GM10847 (cell line): ENCODE data around the gene NKX2-8.

Source experiments
- POLR2A ChIP-seq: IDR thresholded peaks from 2 replicates; pipeline ENCODE4 v1.6.1; 2011; ENCODE audit not compliant: insufficient read length; ENCODE audit errors: extremely low read depth

NKX2-8 gene

DNA sequence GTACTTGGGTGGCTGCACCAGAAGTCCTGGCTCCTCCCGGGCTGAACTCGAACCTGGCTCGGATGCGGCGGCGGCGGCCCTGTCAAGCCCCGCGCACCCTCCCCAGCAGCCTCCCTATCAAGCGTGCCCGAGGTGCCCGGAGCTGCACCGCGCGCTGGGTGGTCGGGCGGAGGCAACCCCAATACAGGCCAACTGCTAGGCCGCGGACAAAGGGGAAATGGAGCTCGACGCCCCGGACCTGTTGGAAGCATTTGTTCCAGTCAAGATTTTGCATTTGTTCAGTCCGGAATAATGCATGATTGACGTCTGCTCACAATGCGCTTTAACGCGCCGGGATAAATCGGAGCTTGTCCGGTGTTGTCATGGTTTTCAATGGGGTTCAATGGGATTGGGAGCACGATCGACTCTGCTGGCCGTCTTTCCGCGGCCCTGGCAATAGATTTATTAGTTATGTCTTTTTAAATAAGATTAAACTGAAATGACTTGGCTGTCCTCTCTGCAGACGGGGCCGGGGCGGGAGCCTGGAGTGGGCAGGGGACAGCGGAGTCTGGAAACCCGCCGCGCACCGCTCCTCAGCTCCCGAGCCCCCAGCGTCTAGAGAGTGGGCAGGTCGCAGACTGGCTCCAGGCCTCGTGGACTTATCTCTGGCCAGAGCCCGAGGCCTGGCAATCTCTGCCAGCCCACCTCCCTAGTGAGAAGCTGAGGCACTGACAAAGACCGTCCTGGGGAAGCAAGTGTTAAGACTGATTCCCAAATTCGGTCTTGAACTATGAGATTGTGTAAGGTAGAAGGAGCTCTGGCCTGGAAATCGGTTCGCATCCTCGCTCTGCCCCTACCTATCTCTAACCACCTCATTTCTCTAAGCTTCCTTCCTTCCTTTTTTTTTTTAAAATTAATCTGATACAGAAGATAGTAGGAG lies 1.7 kb upstream of the NKX2-8 start:
- no peak for TF ChIP-seq POLR2A

GRCh38 chr14:36583242-36583892 lies 953 bp upstream of the NKX2-8 start:
- TF ChIP-seq POLR2A: no peak

DNA sequence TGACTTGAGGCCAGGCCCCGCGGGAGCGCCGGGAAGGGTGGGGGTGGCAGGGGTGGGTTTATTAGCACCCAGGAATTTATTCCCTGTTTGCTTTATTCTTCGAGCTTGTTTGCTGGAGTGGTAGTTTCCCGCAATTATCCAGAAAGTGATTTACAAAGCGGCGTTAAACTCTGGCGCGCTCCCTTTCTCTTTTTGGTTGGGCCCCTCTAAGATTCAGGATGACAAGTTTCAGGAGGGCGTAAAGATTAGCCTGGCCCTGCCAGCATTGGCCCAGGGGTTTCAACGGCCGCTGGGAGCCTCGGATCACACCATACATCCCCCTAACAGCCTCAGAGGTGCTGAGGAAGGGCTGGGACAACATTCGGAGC lies 444 bp upstream of the NKX2-8 start:
- no peak for TF ChIP-seq POLR2A

GRCh38 chr14:36580856-36581831 lies 1.3 kb downstream of the NKX2-8 start:
- TF ChIP-seq POLR2A: no peak

DNA sequence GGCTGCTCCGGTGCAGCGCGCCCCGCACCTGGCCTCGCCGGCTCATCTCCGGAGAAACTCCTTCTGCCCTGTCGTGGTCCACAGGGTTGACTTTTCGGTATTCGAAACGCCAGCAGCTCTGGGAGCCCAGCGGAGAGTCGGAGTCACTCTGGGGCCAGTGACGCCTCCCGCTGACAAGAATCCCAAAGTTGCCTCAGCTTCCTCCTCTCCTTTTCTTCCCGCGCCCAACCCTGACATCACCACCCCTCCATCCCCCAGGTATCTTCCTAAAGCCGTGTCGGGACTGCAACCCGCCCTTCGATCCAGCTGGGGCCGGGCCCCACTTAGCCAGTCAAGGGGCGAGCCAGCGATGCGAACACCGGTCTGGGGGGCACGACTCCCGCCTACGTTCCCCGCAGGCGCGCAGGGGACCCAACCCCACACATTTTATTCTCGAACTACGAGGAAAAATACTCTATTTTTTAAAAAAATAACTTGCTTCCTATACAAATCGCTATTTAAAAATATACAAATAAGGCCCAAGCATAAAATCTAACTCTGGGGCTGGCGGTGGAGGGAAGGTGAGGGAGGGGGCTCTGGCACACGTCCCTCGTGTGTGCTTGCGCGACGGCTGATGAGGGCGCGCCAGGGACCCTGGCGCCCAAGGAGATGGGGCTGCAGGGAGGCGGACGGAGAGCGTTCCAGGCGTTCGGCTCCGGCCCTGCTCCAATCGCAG lies 2.1 kb downstream of the NKX2-8 start:
- TF ChIP-seq POLR2A: no peak

DNA sequence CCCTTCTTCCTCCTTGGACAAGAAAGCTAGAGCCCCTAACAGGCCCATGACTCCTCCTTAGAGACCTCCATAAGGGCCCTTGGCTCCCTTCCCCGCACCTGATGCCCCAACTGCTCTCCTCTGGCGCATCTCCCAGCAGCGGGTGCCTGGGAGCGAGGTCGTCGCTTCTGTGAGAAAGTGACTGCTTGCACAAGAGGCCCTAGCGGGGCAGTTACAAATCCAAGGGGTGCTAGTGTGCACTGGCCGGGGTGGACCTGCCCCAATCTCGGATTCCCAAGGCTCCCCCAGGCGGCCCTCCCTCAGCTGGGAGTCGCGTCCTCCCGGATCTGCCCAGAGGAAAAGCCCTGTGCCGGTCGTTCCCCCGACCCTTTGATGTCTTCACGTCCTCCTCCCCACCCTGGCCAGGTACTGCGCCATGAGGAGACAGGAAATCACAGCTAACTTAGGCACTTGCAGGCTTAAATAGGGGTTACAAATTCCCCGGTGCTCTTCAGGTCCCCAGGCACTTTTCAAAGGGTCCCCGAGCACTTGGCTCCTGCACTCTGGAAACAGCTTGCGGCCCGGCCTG lies 2.8 kb downstream of the NKX2-8 start:
- no peak for TF ChIP-seq POLR2A

GRCh38 chr14:36579001-36579555 lies 3.3 kb downstream of the NKX2-8 start:
- no peak for TF ChIP-seq POLR2A

DNA sequence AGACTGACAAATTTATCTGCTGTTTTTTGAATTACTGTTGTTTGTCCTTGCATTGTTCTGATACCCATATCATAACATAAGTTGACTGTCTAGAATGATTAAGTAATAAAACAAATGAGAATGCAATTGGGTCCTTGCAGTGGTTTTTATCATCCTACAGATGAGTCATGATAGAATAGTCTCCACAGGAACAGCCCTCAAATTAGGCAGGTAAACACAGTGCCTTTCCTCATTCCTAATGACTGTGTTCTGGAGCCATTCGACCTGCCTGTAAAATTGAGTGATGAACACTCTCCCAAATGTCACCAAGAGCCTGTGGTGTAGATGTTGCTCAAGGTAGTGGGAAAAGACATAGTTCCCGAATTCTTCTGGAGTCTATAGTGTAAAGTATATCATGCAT lies 12.3 kb downstream of the NKX2-8 start:
- TF ChIP-seq POLR2A: no peak

GRCh38 chr14:36556811-36557433 lies 25.5 kb downstream of the NKX2-8 start:
- TF ChIP-seq POLR2A: no peak

- TF ChIP-seq POLR2A: no peak
Observed at GRCh38 chr14:36555998-36556743, 26.2 kb downstream of the NKX2-8 start.

- TF ChIP-seq POLR2A: no peak
Observed at GRCh38 chr14:36553656-36554260, 28.7 kb downstream of the NKX2-8 start.

DNA sequence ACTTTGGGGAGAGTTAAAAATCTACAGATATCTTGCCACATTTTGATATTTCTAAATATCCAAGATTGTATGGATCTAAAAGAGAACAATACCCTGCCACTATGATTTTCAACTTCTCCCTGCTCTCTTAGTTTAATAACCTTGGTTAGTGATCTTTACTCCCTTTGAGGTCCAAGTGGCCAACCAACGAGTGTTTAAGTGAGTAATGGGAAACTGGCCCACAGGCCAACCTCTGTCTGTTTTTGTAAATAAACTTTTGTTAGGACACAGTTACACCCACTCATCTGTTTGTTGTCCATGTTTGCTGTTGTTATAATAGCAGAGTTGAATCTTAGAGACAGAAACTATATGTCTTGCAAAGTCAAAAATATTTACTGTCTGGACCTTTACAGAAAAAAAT lies 31.5 kb downstream of the NKX2-8 start:
- no peak for TF ChIP-seq POLR2A

GRCh38 chr14:36538051-36538450 lies 44.4 kb downstream of the NKX2-8 start:
- no peak for TF ChIP-seq POLR2A
